Measurements from ENCODE around the gene SHPK. TPM values are rescaled to one million over a fixed set of nuclear protein-coding genes. Genes with fewer than 3 reads are reported as not detected.

The SHPK gene
- total and polyA plus RNA-seq, 9 of the 15 experiments (the other 6 are each of a cell fraction or from before 2014, with no cell fraction given): 2.5 to 16.3 (median 11.8) TPM

GRCh38 chr17:3667366-3668278, 31.6 kb upstream of the SHPK start (continued):
- TF ChIP-seq MYC (IDR thresholded peaks at IDR 0.05; ENCODE audit: low read depth, low read length) (peak; percentile 7; the same call in 1 of the 2 replicates), MYC (CRISPR knock-in tag; IDR thresholded peaks at IDR 0.05; ENCODE audit: borderline replicate concordance, low read depth) (no peak), PHB (CRISPR knock-in tag; IDR thresholded peaks at IDR 0.05) (no peak), E4F1 (CRISPR knock-in tag; IDR thresholded peaks at IDR 0.05; ENCODE audit: borderline replicate concordance) (no peak), E2F1 (CRISPR knock-in tag; IDR thresholded peaks at IDR 0.05) (no peak), ZNF354B (CRISPR knock-in tag; IDR thresholded peaks at IDR 0.05) (no peak), GTF2E2 (tag; IDR thresholded peaks at IDR 0.05) (no peak), ZNF217 (CRISPR knock-in tag; IDR thresholded peaks at IDR 0.05) (no peak), SMAD4 (CRISPR knock-in tag; conservative IDR thresholded peaks at IDR 0.05) (0 out of 2 replicates have a peak, but pooled peaks have one; percentile 29), CXXC5 (CRISPR knock-in tag; IDR thresholded peaks at IDR 0.05) (peak; percentile 47; the same call in 1 of the 2 replicates), POLR2B (IDR thresholded peaks at IDR 0.05; ENCODE audit: low read depth, partially characterized antibody) (no peak), EHMT2 (IDR thresholded peaks at IDR 0.05) (no peak), PKNOX1 (IDR thresholded peaks at IDR 0.05) (peak; percentile 42), AFF1 (IDR thresholded peaks at IDR 0.05; ENCODE audit: low read depth in 1 of 2, partially characterized antibody in 2 of 2) (no peak), MCM7 (IDR thresholded peaks at IDR 0.05) (no peak), ERF (CRISPR knock-in tag; IDR thresholded peaks at IDR 0.05) (no peak), HSF4 (CRISPR knock-in tag; IDR thresholded peaks at IDR 0.05; ENCODE audit: borderline replicate concordance) (no peak), CCAR2 (IDR thresholded peaks at IDR 0.05; ENCODE audit: low read depth, low read length) (no peak), CCNT2 (IDR thresholded peaks at IDR 0.05; ENCODE audit: borderline replicate concordance, extremely low read depth, insufficient read length, low read depth, low read length) (no peak)

Measured in K562 (cell line).